ENCODE data around the gene EHBP1L1.
"Not testable (repeated sequence)": the region's sequence is repeated elsewhere in the genome, so short reads cannot be mapped to it uniquely, and the experiment has no call there.

EHBP1L1 gene

DNA sequence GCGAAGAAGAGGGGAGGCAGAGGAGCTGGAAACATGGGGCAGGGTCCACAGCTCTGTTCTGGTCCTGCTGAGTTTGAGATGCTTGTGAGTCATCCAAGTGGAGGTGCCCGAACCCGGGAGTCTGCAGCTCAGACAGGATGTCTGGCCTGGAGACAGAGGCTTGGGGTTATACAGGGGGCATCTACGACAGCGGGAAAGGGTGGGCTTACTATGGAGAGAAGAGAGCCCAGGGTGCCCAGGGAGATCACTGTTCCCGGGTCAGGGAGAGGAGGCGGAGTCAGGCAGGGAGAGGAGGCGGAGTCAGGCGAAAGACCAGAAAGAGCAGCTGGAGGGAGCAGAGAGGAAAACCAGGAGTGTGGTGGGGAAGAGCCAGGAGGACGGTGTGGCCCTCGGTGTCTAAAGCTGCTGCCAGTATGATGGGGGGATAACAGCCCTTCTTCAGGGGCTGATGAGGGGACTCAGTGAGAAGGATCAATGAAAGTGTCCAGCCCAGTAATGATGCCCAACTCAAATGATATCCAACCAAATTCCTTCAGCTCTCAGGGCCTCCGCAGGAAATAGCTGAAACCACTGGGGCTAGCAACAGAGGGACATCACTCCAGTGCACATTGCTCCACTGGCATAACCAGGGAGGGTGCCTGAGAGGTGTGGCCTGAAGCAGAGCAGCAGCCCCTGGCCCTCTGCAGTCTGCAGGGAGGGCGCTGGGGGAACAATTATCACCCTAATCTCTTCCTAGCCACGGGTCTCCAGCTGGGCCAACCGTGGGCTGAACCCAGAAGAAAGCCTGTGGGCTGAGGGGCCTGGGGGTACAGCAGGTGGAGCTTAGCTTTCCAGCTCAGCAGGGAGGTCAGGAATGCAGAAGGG, 15.1 kb upstream of the EHBP1L1 start:
- peak; percentile 53 for DNase-seq (ENCODE audit: low read depth)

DNA sequence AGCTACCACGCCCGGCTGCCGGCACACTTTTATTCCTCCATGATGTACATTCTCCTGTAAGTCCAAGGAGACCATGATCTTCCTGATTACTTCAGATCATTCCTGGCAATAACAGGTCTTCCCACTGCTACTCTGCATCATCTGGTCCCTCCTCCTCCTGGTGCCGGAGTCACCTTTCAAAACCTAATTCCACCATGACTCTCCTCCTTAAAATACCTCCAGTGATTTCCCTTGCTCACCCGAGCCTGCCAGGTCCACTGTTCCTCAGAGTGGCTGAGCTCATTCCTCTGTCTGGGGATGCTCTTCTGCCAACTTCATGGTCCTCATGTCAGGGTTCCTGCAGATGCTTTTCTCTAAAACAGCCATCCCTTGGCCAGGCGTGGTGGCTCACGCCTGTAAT, 13.8 kb upstream of the EHBP1L1 start:
- DNase-seq (ENCODE audit: low read depth), result no peak

- no peak for DNase-seq (ENCODE audit: low read depth)
Observed at GRCh38 chr11:65562788-65563187, 13.1 kb upstream of the EHBP1L1 start.

DNA sequence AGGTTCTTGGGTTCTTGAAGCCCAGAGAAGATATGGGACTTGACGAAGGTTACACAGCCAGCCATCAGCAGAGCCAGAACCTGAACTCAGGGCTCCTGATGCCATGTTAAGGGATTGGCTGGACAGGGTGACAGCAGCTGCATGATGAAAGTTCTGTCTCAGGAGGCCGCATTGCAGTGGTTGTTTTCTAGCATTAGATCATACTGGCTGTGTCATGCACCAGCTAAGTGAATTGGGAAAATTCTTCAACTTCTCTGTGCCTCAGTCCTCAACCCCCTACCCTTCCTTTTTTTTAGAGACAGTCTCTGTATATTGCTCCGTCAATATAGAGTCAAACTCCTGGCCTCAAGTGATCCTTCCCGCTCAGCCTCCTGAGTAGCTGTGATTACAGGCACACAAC, 12.3 kb upstream of the EHBP1L1 start:
- no peak for DNase-seq (ENCODE audit: low read depth)

DNA sequence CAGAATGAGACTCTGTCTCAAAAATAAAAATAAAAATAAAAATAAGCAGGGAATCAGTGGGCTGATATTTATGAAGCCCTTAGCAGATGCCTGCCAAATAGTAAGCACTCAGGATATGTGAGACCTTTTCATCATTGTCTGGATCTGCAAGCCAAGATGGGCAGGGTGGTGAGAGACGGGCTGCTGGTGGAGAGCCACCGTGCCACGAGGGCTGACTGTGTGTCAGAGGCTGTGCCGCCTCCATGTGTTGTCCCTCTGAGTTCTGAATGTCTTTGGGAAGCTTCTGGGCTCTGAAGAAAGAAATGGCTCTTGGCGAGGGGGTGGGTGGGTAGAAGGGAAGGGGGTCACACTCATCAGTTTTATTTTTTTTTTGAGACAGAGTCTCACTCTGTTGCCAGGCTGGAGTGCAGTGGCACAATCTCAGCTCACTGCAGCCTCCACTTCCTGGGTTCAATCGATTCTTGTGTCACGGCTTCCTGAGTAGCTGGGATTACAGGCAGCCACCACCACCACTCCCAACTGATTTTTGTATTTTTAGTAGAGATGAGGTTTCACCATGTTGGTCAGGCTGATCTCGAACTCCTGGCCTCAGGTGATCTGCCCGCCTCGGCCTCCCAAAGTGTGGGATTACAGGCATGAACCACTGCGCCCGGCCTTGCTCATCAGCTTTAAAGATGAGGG, 10.8 kb upstream of the EHBP1L1 start:
- DNase-seq (ENCODE audit: low read depth), result not testable (repeated sequence)

DNA sequence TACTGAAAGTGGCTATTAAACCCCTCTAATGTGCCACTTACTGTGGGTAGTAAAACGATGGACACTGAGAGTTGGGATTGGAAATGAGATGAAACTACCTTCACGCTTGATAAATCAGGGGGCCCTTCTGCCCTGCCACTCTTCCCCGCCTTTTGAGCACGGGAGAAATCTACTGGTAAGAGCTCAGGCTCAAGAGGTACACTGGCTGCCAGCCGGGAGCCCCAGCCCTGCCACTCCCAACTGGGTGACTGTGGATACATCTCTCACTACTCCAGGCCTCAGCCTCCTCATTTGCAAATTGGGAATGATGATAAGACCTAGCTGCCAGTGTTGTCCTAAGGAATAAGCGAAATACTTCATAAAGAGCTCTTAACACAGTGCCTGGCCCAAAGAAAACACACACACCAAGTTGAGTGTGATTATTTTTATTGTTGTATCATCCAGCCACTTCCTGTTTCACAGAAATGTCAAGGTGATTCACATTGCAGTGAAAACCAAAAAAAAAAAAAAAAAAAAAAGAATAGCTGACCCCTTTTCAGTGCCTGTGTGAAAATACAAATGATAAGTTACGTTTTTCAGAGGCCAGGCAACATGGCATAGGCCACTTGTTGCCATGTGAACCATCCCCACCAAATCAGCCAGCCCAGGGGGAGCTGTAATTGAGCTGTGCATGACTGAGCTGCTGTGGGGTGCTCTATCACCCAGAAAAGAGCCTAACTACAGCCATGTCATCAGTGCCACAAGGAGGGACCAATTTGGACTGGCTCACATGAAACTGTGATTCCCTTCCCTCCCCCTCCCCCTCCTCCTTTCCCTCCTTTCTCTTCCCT, 10.0 kb upstream of the EHBP1L1 start:
- no peak for DNase-seq (ENCODE audit: low read depth)

- no peak for DNase-seq (ENCODE audit: low read depth)
Observed at GRCh38 chr11:65569164-65569972, 6.5 kb upstream of the EHBP1L1 start.

DNA sequence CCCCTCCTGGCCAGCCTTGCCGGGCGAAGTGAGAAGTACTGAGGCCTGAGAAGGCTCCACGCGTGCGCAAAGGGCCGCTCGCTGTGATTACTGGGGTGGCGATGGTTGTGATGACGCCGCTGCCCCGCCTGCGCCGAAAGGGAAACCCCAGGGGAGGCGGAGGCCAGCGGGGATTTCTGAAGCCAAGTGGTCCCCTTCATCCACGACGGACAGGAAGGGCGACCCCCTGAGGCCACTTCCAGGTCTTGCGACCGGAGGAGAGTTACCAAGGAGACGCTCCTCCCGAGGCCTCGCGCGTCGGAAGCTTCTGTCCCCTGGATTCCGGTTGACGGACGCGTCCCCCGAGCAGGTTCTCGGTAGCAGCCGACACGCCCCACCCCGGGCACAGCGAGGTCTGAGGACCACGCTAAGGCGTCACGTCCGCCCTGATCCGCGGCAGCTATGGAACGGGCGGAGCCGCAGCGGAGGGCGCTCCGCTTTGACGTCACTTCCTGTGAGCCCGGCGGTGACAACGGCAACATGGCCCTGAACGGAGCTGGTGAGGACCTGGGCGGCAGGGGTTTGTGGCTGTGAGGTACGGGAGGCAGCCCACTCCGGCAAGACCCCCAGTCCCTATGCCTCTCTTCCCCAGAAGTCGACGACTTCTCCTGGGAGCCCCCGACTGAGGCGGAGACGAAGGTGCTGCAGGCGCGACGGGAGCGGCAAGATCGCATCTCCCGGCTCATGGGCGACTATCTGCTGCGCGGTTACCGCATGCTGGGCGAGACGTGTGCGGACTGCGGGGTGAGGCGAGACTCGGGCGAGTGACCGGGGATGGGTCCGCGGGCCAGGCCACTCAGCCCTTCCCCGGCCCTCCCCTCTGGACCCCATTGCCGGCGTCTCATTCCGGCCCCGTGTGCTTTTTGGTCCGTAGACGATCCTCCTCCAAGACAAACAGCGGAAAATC, 5.6 kb upstream of the EHBP1L1 start, which contains the start of gene ZNRD2:
TSS of gene ZNRD2 (plus strand) at position 505 of the 946 bp plus-strand sequence. CDS start at position 520, 15 bp downstream.
- peak; percentile 98 for DNase-seq (ENCODE audit: low read depth)

- no peak for DNase-seq (ENCODE audit: low read depth)
Observed at GRCh38 chr11:65571420-65571819, 4.4 kb upstream of the EHBP1L1 start.

- no peak for DNase-seq (ENCODE audit: low read depth)
Observed at GRCh38 chr11:65571940-65572339, 3.9 kb upstream of the EHBP1L1 start.

GRCh38 chr11:65572356-65573051, 3.3 kb upstream of the EHBP1L1 start, which contains the start of gene FAM89B:
TSS of gene FAM89B (plus strand) at chr11:65572538. CDS start at chr11:65572670, 132 bp downstream.
- DNase-seq (ENCODE audit: low read depth), result peak; percentile 76

DNA sequence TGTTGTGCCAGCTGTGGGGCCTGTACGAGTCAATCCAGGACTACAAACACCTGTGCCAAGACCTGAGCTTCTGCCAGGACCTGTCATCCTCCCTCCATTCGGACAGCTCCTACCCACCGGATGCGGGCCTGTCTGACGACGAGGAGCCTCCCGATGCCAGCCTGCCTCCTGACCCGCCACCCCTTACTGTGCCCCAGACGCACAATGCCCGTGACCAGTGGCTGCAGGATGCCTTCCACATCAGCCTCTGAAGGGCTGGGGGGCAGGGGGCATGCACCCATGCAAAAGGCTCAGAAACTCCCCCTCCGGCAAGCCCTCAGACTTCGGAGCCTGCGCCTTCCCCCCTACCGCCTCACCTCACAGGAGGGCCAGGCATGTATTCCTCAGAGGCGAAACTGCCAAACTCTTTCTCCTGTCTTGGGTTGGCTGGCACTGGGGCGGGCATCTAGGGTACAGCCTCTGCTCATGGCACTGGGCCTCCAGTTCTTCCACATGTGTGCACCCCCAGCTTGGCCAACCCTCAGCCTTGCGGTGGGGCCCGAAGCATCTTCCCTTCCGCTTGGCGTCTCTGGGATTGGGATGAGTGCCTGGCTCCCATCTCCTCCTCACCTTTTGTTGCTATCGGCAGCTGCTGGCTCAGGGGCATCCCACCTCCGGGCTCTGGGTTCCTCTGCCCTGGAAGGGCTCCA, 2.3 kb upstream of the EHBP1L1 start:
- no peak for DNase-seq (ENCODE audit: low read depth)

DNA sequence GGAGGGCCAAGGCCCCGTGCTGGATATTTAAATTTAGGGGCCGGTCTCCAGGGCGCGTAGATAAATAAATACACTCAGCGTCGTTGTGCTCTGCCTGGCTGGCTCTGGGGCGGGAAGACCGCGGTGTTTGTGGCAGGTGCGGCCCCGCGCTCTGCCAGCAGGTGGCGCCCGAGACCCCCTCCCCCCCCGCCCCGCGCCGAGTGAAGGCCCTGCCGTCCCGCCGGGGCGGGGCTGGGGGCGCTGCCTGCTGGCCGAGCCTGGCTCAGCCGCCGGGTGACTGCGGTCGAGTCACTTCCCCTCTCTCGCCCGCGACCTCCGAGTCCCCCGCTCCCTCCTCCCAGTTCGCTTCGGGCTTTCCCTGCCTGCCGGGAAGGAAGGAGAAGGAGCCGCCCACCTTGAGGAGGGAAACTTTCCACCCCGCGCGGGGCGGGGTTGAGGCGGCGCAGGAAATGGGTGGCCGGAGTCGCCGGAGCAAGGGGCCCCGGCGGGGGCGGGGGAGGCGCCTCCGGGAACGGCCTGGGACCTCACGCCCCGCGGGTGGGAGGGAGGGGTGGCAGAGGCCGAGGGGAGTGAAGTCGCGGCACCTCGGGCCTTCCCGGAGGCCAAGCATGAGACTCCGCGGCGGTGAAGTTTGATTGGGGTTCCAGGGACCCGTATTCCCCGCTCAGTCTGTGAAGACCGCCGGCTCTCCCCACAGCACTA, 1.6 kb upstream of the EHBP1L1 start:
- peak; percentile 84 for DNase-seq (ENCODE audit: low read depth)

DNA sequence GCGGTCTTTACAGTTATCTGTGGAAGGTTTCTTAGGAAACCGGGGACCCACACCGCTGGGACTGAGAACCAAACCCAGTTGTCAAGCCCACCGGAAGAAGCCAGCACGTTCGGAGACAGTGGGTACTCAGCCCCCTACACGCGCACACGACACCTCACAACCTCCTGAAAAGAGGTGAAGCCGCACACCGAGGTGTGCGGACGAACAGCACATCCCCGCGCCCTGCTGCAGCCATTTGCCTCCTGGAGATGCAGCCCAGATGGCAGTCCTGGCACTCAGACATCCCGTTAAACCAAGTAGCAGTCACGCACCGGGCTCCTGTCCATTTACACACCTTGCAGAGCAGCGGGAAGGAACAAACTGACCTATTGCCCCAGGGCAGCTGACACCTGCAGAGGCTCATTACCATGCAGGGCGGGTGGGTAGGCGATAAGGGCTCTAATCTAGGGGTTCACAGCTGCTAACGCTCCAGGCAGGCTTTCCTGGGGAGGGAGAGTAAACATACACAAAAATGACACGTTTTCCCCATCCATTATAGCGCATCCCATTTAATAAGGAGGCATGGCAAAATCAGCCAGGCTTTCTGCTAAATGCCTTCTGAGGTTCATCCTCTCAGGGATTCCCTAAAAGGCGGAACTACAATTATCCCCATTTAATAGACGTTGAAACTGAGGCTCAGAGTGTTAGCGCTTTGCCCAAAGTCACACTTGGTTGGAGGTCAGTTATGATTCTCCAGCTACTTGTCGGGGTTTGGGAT, 864 bp upstream of the EHBP1L1 start:
- no peak for DNase-seq (ENCODE audit: low read depth)

- DNase-seq (ENCODE audit: low read depth), result no peak
Observed at GRCh38 chr11:65576232-65576866, 496 bp downstream of the EHBP1L1 start.

- DNase-seq (ENCODE audit: low read depth), result peak; percentile 62
Observed at GRCh38 chr11:65576867-65577755, 1.3 kb downstream of the EHBP1L1 start.

Measured in amniotic epithelial cell (primary cell).